Tibial nerve (tissue), 4 donors: ENCODE measurements around the gene WTAP.
A peak's percentile ranks its signal among the peaks of the same experiment; 100 is the strongest.

Experiments used
- EP300 ChIP-seq, 2 donors: sonication (generic); formaldehyde crosslinking; IDR thresholded peaks; one replicate each; pipeline ENCODE4 v1.6.1; 2017; ENCODE audit warnings: antibody characterized with exemption in 2 of 2, mild to moderate bottlenecking in 1 of 2
- POLR2A ChIP-seq, 2 donors: fragments of 450-650 bp; IDR thresholded peaks; one replicate each; pipeline ENCODE4 v1.6.1; 2017; ENCODE audit warnings: antibody characterized with exemption in 2 of 2, mild to moderate bottlenecking in 2 of 2, moderate library complexity in 2 of 2
- TF ChIP-seq, protein P1 (sequence below), 5 experiments: fragments of 200-600 bp in 3 of 5; fragments of 450-650 bp in 2 of 5; sonication (generic) in 3 of 5; IDR thresholded peaks; one replicate each; pipeline ENCODE4 v1.5.1; 2016 to 2019; ENCODE audit warnings: antibody characterized with exemption in 5 of 5, mild to moderate bottlenecking in 3 of 5, moderate library complexity in 2 of 5

DNA sequence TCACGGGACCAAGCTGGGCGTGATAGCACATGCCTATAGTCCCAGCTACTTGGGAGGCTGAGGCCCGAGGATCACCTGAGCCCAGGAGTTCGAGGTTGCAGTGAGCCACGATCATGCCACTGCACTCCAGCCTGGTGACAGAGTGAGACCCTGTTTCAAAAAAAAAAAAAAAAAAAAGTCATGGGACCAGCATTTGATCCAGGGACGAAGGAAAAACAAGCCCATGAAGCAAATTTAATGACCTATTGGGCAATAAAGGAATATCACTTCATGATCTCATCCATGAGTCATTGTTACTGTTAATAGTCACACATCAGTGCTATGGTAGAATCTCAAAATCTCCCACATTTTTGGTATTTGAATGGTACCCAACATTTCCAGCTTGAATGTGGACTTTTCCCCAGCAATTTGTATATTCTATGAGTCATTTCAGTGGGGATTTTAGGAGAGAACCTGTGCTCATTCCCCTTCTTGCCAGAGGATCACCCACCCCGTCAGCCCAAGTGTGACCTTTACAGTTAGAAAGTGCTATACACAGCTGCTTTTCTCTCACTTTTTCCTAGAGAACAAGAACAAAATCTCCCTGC is 25.8 kb upstream of the WTAP start:
- TF ChIP-seq, protein P1, sequence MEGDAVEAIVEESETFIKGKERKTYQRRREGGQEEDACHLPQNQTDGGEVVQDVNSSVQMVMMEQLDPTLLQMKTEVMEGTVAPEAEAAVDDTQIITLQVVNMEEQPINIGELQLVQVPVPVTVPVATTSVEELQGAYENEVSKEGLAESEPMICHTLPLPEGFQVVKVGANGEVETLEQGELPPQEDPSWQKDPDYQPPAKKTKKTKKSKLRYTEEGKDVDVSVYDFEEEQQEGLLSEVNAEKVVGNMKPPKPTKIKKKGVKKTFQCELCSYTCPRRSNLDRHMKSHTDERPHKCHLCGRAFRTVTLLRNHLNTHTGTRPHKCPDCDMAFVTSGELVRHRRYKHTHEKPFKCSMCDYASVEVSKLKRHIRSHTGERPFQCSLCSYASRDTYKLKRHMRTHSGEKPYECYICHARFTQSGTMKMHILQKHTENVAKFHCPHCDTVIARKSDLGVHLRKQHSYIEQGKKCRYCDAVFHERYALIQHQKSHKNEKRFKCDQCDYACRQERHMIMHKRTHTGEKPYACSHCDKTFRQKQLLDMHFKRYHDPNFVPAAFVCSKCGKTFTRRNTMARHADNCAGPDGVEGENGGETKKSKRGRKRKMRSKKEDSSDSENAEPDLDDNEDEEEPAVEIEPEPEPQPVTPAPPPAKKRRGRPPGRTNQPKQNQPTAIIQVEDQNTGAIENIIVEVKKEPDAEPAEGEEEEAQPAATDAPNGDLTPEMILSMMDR (IDR thresholded peaks at IDR 0.05): no peak
- TF ChIP-seq POLR2A (IDR thresholded peaks at IDR 0.05) (no peak), EP300 (IDR thresholded peaks at IDR 0.05) (peak; percentile 60 to 87)
